GM20431 (cell line): ENCODE measurements around the gene PDXDC1.
"Not testable (repeated sequence)": the region's sequence is repeated elsewhere in the genome, so short reads cannot be mapped to it uniquely, and the experiment has no call there.

Experiments
- in situ Hi-C: fragments of 300-500 bp; cut with MseI, MboI; formaldehyde crosslinking; loops from one replicate; pipeline ENCODE4 v1.15.0; 2020; ENCODE audit warnings: low sequenced_read_pairs; ENCODE audit not compliant: unreplicated experiment

PDXDC1 gene

DNA sequence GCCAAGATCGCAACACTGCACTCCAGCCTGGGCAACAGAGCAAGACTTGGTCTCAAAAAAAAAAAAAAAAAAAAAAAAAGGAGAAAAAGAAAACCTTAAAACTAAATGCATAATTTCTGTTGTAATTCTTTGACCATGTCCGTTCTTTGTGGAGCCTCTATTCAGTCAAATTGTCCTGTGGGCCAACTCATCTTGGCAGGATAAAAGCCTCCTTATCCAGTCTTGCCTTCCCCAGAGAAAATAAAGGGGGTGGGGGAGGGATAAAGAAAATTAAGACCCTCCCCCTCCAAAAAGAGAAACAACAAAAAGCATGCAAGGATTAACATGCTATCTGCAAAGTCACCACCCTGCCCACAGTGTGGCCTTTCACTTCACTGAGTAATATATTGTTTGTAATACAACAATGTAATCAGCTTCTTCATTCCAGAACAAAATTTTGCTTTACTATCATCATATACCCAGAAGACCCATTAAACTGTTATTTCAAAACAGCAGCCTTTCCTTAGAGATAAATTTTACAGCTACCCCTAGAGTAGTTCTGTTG lies 124.6 kb downstream of the PDXDC1 start:
- in situ Hi-C loops, result not testable (repeated sequence)

DNA sequence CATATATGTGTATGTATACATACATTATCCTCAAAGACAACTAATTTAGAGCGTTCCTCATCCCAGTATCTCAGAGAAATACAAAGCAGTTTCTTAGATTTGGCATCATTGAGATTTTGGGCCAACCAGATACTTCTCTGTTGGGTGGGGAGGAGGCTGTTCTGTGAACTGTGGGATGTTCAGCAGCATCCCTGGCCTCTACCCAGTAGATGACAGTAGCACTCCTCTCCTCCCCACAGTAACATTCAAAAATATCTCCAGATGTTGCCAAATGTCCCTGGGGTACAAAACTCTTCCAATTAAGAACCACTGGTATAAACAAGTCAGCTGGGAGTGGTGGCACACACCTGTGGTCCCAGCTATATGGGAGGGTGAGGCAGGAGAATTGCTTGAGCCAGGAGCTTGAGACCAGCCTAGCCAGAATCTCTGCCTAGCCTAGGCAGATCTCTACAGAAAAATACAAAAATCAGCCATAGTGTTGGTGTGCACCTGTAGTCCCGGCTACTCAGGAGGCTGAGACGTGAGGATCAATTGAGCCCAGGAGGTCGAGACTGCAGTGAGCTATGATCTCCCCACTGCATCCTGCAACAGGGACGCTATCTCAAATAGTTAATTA lies 125.7 kb downstream of the PDXDC1 start:
- in situ Hi-C loops, result not testable (repeated sequence)

DNA sequence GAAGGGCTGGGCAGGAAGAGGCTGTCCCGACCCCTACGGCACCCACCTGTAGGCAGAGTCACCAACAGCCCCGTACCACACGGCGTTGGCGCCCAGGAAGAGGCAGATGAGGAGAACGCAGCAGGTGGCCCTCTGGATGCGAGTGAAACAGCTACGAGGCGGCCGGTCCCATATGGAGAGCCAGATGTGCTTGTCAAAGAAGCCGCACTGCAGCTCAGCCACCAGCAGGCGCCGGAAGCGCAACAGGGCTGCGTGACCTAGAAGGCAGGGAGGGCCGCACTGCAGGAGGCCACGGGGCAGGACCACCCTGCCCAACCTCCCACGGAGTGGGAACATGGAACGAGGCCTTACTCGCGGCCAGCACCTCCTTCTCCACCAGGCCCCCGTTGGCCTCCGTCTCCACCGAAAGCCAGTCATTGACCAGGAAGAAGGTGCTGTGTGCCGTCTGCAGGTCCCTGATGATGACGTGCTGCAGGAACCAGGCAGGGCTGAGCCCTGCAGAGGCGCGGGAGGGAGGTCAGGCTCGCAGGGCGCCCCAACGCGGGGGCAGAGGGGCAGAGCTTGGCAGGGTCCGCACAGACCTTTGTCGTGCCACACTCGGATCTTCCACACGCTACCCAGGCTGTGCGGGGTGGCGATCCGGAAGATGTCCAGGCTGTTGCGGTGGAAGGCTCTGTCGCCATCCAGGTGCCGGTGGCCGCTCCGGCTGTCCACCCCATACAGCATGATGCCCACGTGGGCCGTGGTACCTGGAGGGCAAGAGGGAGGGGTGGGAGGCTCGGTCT lies 153.0 kb downstream of the PDXDC1 start:
- in situ Hi-C loops, result not testable (repeated sequence)

DNA sequence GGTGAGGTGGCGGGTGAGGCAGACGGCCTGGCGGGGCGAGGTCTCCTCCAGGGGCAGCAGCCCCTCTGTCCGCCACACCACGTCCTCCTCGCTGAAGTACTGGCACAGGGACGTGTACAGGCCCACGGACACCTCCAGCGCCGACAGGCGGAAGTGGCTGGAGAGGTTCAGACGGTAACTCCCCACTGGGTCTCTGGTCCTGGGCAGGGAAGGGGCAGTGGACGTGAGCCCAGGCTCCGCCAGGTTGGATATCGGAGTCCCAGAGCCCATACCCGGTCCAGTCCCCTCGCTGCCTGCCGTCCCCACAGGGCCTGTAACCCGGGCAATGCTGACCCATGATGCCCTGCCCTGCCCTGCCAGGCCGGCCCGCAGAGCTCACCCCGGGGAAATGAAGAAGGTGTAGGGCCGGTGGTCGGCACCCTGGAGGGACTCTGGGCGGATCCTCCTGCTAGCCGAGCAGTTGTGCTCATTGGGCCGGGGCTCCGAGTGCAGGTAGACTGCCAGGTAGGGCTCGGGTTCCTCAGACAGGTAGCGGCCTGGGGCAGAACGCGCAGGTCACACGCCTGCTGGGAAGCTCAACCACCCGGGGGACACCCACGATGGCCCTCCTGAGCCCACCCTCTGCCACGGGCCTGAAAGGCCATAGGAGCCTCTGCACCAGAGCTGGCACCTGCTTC lies 155.6 kb downstream of the PDXDC1 start:
- in situ Hi-C loops, result not testable (repeated sequence)

DNA sequence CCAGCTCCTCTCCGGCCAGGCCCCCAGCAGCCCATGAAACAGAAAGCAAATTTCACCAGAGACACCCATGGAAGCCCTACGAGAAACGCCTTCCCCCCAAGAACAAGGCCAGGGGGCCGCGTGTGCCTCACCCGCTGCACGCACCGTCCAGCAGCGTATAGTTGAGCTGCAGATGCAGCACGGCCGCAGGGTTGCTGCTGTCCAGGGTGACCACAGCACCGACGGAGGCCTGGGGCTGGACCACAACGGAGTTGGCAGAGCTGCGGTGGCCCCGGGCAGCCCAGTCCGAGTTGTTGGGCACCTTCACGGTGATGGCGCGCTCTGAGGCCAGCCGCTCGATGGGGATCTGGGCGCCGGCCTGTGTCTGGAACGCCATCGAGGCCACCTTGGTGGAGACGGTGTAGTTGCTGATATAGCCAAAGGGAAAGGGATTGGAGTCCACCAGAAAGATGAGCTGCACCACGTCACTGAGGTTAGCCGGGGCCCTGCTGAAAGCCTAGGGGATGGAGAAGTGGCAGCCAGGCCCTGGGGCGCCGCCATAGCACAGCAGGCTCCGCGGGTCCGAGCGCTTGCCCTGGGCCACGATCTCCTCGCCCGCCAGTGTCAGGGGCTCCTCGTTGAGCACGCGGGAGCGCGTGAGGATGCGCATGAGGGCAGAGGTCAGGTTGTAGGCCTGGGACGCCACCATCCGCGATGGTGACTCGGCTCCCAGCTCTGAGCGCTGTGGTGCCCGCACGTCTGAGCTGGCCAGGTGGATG lies 156.3 kb downstream of the PDXDC1 start:
- in situ Hi-C loops, result not testable (repeated sequence)

DNA sequence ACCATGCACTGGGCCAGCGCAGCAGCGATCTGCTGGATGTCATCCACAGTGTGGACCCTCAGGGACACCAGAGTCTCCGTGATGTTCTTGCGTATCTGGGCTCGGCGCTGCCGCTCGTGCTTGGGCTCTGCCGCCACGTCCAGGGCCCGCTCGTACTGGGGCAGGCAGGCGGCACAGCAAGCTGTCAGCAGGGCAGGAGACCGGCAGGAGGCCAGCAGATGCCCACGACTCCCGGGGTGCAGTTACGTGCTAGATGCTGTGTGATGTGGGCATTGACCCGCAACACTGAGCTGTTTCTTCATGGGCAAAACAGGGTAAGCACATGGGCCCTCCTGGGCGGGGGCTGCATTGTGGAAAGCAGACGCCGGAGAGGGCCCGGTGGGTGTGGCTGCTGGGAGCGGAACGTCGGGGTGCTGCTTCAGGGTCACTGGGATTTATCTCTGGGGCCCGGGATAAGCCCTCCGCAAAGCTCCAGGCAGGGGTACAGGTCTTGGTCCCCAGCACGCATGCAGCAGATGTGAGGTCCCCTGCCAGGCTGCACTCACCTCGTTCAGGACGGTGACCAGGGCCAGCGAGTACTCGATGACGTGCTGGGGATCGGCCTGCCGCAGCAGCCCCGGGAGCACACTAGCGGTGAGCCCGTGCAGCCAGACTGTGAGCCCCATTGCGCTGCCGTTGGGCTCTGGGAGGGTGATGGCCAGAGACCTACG lies 158.0 kb downstream of the PDXDC1 start:
- in situ Hi-C loops, result not testable (repeated sequence)

DNA sequence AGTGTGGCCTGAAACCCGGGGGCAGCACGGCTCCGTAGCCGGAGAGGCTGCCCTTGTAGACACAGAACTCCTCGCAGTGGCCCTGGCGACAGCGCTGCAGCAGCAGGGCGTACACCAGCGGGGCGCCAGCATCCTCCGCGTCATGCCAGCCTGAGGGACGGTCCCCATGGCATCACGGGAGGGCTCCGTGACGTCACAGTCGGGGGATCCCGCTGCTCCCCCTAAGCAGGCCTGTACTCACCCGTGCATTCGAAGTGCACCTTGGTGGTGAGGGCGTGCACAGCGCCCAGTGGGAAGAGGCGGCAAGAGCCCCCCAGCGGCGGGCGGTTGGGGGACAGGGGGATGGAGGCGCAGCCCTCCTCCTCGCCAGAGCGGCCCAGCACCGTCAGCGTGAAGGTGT lies 158.7 kb downstream of the PDXDC1 start:
- in situ Hi-C loops, result not testable (repeated sequence)

DNA sequence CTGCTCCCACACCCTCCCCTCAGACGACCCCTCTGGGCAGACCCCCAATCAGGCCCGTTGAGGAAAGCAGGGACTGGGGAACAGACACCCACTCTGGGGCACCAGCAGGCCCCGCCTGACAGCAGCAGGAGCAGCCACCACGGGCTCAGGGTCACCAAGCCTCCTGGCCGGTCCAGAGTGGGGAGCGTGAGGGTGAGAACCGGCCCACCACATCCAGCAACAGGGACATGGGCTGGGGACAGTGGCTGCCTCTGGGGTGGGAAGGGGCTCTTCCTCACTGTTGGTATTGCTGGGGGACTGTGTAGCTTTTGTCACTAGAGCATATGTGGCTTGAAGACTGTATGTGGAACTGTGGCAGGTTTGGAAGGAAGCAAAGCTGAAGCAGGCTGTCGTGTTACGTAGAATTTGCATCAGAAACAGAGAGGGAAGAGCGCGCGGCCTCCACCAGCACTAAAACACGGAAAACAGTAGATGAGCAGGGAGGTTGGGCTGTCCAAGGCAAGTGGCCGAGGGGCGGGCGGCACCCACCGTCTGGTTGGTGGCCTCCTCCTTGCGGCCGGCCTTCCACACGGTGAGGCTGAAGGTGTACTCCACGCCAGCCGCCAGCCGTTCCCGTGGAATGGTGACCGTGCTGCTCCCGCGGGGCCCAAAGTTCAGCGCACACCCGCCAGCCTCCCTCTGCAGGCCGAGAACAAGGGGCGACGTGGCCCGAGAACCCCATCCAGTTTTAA lies 160.1 kb downstream of the PDXDC1 start:
- in situ Hi-C loops, result not testable (repeated sequence)

DNA sequence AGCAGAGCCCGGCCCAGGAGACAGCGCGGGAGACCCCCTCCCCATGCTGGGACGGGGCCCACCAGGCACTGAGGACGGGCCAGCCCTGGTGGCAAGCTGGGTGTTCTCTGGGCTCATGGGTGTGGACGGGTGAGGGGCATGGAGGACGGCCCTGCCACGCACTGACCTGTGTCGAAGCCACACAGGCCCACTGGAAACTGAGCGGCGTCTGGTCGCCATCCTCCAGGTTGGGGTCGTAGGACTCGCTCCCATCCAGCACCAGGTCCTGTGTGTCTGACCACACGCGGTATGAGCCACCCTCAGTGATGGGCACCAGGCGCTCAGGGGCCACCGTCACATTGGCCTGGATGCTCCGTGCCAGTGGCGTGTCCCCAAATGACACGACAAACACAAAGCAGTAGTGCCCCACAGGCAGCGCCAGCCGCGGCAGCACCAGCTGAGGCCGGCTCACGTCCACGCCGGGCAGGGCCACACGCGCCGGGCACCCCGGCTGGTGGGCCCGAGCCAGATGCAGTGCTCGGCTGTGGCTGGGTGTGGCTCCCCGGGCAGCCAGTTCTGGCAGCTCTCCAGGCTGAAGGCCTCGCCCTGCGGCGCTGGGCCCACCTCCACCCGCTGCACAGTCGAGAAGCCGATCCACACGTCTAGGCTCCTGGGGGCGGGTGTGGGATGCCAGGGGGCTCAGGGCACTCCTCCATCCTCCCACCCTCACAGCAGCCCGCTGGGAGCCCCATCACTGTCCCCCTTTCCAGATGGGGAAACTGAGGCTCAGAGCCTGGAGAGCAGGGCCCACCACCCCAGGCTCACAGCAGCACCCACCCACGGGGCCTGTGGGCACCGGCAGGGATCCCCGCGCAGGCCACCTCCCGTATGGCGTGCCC lies 160.9 kb downstream of the PDXDC1 start:
- in situ Hi-C loops, result not testable (repeated sequence)

DNA sequence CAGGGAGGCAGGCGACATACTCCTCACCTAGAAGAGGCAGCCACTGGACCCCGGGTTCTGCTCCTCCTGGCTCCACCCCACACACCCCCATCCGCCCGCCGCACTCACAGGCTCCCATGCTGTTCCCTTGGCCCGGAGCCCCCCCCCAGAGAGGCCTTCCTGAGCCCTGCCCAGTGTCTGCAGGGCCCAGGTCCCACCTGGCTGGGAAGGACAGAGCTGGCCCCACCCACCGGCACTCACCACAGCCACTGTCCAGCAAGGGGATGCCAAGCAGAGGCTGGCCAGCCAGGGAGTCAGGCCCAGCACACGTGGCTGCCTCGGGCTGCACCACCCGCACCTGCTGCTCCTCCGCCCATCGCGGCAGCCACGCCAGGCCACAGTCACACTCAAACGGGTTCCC lies 162.7 kb downstream of the PDXDC1 start:
- in situ Hi-C loops, result not testable (repeated sequence)

DNA sequence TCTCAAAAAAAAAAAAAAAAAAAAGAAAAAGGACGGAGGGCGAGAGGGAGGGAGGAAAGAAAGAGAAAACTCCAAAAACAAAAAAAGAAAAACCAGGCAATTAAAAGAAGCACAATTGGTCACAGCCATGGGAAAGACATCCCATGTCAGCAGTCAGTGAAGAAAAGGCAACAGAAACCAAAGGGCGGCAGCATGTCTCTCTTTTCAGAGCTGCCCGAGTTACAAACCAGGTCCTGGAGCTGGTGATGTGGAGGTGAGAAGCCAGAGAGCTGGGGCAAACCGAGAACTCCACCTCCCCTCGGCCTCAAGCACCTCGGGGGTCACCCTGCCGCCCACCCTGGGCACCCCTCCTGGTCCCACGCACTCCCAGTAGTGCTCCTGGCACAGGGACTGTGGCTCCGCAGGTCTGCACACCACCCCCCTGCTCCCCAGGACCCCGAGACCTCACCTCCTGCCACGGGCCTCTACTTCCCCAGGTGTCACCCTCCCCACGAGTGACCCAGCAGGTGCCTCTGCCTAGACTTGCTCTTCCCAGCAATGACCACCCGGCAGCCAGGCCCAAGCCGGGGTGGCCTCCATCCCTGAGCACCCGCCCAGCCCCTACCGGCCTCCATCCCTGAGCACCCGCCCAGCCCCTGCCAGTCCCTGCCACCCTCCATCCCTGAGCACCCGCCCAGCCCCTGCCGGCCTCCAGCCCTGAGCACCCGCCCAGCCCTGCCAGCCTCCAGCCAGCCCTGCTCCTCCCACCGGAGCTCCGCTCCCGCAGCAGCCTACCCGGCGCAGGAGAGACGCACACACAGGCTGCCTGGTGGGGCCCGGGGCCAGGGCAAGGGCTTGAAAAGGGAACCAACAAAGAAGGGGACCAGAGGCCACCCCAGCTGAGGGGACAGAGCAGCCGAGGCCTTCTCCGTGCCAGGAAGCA lies 165.9 kb downstream of the PDXDC1 start:
- in situ Hi-C loops, result not testable (repeated sequence)

DNA sequence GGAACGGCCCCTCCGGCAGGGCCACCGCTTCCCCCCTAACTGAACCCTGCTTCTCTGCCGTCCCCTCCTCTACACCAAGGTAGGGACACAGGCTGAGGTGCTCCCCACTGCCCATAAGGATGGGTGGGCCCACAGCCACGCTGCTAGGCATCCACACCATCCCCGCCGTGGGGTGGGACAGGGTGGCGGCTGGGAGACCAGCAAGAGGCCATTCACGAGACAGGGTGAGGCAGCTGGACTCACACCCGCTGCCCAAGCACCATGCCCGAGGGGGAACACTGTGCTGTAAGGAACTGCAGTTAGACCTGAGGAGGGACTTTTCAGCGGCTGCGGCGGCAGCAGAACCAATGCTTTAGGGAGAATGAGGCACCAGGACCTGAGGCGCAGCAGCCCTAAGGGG lies 166.8 kb downstream of the PDXDC1 start:
- in situ Hi-C loops, result no loop called here

DNA sequence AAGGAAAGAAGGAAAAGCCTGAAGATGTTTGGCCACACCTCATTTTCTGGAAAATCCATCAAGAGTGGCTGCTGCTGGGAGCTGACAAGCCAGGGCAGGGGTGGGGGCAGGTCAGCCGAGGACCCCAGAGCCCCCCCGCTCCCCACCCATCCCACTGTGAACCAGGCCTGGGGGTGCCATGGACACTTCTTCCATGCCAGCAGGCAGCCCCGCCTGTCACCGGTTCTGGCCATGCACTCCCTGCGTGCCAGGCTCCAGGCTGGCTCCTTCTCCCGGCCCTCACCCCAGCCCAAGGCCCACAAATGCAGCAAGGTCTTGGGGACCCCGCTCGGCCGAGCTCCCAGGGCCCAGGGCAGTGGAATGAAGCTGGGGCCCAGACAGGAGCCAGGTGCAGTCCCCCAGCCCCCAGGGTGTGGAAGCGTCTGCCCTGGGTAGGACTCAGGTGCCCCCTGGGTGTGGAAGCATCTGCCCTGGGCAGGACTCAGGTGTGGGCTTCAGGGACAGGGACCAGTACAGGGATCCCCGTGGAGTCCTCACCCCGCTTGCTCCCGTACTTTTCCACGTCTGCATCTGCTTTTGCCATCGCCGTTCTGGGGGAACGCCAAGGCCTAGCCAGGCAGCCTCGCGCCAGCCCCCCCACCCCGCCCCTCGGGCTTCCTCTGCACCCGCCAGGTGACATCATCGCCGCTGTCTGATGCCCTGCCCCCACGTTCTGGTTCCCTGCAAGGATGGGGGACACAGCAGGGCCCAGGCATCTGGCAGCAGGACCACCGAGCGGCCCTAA lies 167.5 kb downstream of the PDXDC1 start:
- in situ Hi-C loops, result not testable (repeated sequence)

DNA sequence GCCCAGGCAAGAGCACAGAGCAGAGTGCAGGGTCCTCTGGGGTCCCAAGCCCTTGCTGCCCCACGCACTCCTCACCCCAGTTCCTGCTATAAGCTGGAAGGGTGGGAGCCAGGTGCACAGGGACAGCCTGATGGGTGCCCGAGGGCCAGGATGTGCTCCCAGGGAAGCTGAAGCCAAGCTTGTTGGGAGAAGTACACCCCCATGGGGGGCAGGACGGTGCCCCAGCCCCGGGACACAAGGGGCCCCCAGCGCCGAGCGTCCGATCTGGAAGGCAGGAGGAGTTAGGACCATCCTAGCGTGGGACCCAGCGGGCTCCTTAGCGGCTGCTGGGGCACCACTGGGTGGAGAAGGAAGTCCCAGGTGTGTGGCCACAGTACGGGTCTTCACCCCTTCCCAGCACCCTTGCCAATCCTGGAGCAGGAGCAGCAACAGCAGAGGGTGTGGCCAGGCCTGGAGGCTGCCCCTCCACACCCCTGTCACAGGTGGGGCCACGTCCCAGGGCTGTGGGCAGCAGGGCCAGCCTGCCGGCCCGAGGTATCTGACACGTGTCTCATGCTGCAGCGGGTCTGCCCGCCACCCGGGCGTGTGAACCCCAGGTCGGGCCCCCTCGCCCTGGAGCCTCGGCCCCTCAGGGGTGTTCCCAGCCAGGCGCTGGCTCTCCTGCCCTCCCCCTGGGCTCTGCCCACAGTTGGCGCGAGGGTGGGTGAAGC lies 168.2 kb downstream of the PDXDC1 start:
- in situ Hi-C loops, result not testable (repeated sequence)

DNA sequence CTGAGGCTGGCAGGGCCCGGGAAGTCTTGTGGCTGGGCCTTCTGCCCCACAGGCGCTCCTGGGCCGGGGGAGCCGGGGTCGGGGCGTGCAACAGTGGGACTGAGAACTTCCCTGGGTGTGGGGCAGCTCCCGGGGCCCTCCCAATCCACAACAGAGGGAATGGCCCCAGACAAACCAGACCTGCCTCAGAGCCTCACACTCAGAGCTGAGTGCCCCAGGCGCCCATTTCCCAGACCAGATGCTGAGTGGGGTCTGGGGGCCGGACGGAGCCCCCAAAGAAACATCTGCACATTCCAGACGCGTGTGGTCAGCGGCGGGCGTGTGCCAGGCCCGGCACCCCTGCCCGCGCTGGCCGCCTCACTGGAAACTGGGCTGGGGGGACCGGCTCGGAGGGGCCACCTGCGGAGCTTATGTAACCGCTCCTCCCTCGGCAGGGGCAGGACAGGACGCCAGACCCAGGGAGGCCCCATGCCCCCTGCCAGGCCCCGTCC lies 168.8 kb downstream of the PDXDC1 start:
- in situ Hi-C loops, result not testable (repeated sequence)
